K562 (cell line): ENCODE measurements around the gene FLAD1. TPM values are rescaled to one million over a fixed set of nuclear protein-coding genes. Genes with fewer than 3 reads are reported as not detected.

Source experiments
- CBFA2T3 ChIP-seq: fragments of 450-650 bp; IDR thresholded peaks from 2 replicates; pipeline ENCODE4 v1.6.1; 2017
- CBX1 ChIP-seq: sonication (generic); IDR thresholded peaks from 2 replicates; pipeline ENCODE4 v1.6.1; 2016; ENCODE audit warnings: antibody characterized with exemption, low read depth, mild to moderate bottlenecking
- CCAR2 ChIP-seq: fragments of 200-400 bp; formaldehyde crosslinking; IDR thresholded peaks from 2 replicates; pipeline ENCODE4 v1.6.1; 2017; ENCODE audit warnings: mild to moderate bottlenecking, low read depth, low read length
- EGR1 ChIP-seq: fragments of 450-650 bp; conservative IDR thresholded peaks from 2 replicates; pipeline ENCODE4 v1.6.1; 2017; ENCODE audit warnings: mild to moderate bottlenecking
- HDGF ChIP-seq: fragments of 450-650 bp; IDR thresholded peaks from 2 replicates; pipeline ENCODE4 v1.6.1; 2016
- RB1 ChIP-seq: fragments of 450-650 bp; IDR thresholded peaks from 2 replicates; pipeline ENCODE4 v1.6.1; 2017; ENCODE audit warnings: low read depth, mild to moderate bottlenecking
- TCF7 ChIP-seq: sonication (generic); IDR thresholded peaks from 2 replicates; pipeline ENCODE4 v1.6.1; 2016; ENCODE audit warnings: antibody characterized with exemption, borderline replicate concordance
- polyA plus RNA-seq, 8 experiments: library from polyadenylated mRNA; depleted of rRNA in 4 of 8; stranded (reverse) in 5 of 8; unstranded in 3 of 8; fragments of >200 nt; fragmentation: Nextera tagmentation in 2 of 8; fragmentation: Illumina TruSeq in 1 of 8; extraction: Ambion mirVana in 2 of 8; extraction: Trizol in 1 of 8; gene quantifications; 2 replicates each; pipeline versions ENCODE4 v1.2.1 to v1.2.3, GENCODE V29; 2011 to 2014; ENCODE audit warnings: inconsistent platforms in 1 of 8, missing spikeins in 1 of 8
- total RNA-seq, 7 experiments: library from RNA; depleted of rRNA in 6 of 7; stranded (reverse); fragments of >200 nt in 6 of 7; fragmentation: Illumina TruSeq in 2 of 7; extraction: Trizol in 2 of 7; gene quantifications; 2 replicates each; pipeline versions ENCODE4 v1.2.1 to v1.2.3, GENCODE V29; 2011 to 2021; ENCODE audit warnings: low replicate concordance in 1 of 7
- TF ChIP-seq, protein P1 (sequence below): fragments of 450-650 bp; IDR thresholded peaks from 2 replicates; pipeline ENCODE4 v1.6.1; 2014; ENCODE audit warnings: low read depth, mild to moderate bottlenecking, moderate library complexity, borderline replicate concordance
- TF ChIP-seq, protein P2 (sequence below): fragments of 250-450 bp; sonication (Bioruptor Pico); IDR thresholded peaks from 2 replicates; pipeline ENCODE4 v1.4.0; 2020

FLAD1 gene
- total and polyA plus RNA-seq, 9 of the 15 experiments (the other 6 are each of a cell fraction or from before 2014, with no cell fraction given), result 24.9 to 85.8 (median 67.0) TPM

DNA sequence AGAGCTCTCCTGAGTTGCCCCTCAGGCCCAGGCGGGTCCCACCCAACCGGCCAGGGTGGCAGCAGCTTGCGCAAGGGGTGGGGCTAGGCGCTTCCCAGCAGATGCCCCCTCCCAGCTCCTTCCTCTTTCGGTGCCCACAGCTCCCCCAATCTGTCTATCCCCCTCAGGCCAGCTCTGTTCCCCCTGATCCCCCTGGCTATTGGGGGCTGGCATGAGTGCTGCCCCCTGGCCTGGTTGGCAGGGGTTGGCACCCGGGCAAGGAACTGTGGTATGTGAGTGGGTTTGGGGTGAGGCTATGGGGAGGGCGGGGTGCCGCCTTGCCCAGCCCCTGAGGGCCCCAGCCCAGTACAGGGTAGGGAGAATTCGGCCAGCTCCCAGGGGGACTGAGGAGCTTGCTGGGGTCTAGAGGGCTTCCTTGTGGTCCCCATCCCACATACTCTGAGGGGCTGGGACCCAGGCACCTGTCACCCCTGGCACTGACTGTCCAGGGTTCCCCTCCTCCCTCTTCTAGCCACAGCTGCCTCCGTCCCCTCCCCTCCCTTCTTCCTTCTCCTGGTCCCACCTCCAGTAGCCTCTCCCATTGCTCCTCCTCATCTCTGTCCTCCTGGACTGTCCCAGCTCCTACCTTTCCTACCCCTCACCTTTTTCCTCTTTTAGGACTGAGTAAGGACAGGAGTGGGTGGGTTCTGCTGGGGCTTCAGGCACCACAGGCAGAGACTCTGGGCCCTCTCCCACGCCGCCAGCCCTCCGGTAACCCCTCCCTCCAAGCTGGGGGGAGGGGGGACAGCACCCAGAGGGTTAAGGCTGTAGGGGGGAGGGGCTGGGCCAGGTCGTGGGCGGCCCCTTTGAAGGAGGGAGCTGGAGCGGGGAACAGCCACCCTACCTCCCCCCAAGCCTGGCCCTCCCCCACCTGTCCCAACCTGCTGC, 25.1 kb downstream of the FLAD1 start (continued):
- 0 out of 2 replicates have a peak, but pooled peaks have one; percentile 8 for TF ChIP-seq CBFA2T3
- no peak for TF ChIP-seq CCAR2
- TF ChIP-seq HDGF, result 0 out of 2 replicates have a peak, but pooled peaks have one; percentile 52
- TF ChIP-seq EGR1, result peak; percentile 82
- TF ChIP-seq, protein P1, sequence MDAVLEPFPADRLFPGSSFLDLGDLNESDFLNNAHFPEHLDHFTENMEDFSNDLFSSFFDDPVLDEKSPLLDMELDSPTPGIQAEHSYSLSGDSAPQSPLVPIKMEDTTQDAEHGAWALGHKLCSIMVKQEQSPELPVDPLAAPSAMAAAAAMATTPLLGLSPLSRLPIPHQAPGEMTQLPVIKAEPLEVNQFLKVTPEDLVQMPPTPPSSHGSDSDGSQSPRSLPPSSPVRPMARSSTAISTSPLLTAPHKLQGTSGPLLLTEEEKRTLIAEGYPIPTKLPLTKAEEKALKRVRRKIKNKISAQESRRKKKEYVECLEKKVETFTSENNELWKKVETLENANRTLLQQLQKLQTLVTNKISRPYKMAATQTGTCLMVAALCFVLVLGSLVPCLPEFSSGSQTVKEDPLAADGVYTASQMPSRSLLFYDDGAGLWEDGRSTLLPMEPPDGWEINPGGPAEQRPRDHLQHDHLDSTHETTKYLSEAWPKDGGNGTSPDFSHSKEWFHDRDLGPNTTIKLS, result peak; percentile 59; the same call in 1 of the 2 replicates
- TF ChIP-seq TCF7, result 0 out of 2 replicates have a peak, but pooled peaks have one; percentile 45
- TF ChIP-seq CBX1, result no peak
- TF ChIP-seq RB1, result 0 out of 2 replicates have a peak, but pooled peaks have one; percentile 2
- TF ChIP-seq, protein P2, sequence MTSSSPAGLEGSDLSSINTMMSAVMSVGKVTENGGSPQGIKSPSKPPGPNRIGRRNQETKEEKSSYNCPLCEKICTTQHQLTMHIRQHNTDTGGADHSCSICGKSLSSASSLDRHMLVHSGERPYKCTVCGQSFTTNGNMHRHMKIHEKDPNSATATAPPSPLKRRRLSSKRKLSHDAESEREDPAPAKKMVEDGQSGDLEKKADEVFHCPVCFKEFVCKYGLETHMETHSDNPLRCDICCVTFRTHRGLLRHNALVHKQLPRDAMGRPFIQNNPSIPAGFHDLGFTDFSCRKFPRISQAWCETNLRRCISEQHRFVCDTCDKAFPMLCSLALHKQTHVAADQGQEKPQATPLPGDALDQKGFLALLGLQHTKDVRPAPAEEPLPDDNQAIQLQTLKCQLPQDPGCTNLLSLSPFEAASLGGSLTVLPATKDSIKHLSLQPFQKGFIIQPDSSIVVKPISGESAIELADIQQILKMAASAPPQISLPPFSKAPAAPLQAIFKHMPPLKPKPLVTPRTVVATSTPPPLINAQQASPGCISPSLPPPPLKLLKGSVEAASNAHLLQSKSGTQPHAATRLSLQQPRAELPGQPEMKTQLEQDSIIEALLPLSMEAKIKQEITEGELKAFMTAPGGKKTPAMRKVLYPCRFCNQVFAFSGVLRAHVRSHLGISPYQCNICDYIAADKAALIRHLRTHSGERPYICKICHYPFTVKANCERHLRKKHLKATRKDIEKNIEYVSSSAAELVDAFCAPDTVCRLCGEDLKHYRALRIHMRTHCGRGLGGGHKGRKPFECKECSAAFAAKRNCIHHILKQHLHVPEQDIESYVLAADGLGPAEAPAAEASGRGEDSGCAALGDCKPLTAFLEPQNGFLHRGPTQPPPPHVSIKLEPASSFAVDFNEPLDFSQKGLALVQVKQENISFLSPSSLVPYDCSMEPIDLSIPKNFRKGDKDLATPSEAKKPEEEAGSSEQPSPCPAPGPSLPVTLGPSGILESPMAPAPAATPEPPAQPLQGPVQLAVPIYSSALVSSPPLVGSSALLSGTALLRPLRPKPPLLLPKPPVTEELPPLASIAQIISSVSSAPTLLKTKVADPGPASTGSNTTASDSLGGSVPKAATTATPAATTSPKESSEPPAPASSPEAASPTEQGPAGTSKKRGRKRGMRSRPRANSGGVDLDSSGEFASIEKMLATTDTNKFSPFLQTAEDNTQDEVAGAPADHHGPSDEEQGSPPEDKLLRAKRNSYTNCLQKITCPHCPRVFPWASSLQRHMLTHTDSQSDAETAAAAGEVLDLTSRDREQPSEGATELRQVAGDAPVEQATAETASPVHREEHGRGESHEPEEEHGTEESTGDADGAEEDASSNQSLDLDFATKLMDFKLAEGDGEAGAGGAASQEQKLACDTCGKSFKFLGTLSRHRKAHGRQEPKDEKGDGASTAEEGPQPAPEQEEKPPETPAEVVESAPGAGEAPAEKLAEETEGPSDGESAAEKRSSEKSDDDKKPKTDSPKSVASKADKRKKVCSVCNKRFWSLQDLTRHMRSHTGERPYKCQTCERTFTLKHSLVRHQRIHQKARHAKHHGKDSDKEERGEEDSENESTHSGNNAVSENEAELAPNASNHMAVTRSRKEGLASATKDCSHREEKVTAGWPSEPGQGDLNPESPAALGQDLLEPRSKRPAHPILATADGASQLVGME, result no peak
